IMR-90 (cell line): ENCODE measurements around the gene KPTN. TPM values are rescaled to one million over a fixed set of nuclear protein-coding genes. Genes with fewer than 3 reads are reported as not detected.

Source experiments
- ATAC-seq: fragments of 200-7000 bp; cut with Tn5 transposase; 2 replicates; pipeline ENCODE4 v1.9.1; 2020; ENCODE audit warnings: low read depth, mild to moderate bottlenecking, moderate library complexity
- BruUV-seq: library from RNA; stranded (reverse); fragments of 400-500 nt; replicated peaks from 2 replicates; lab custom pipeline; 2021; lab: Mats Ljungman, UMichigan
- CTCF ChIA-PET: fragments of 300-600 bp; formaldehyde crosslinking; extraction: SDS; loops from one replicate; lab custom pipeline; 2021; ENCODE audit warnings: antibody characterized with exemption; lab: Yijun Ruan, JAX
- POLR2A ChIA-PET: fragments of 300-600 bp; sonication (Branson Sonifier 250); formaldehyde crosslinking; loops from one replicate; lab custom pipeline; 2022; ENCODE audit warnings: antibody characterized with exemption; ENCODE audit not compliant: unreplicated experiment; lab: Charles Lee
- DNase-seq: peaks from one replicate; pipeline ENCODE4 v3.0.0; 2013
- H2AFZ ChIP-seq: replicated peaks from 2 replicates; pipeline ENCODE3; 2013; ENCODE audit warnings: low read length, mild to moderate bottlenecking; ENCODE audit not compliant: poor library complexity
- H2AK5ac ChIP-seq: 2 replicates; pipeline ENCODE4 v1.6.1; 2013; ENCODE audit warnings: low read depth, low read length, inconsistent platforms
- H2AK9ac ChIP-seq: replicated peaks from 2 replicates; pipeline ENCODE3; 2013; ENCODE audit warnings: mild to moderate bottlenecking, low read depth, low read length, moderate library complexity; ENCODE audit not compliant: poor library complexity
- H2BK120ac ChIP-seq: 2 replicates; pipeline ENCODE4 v1.6.1; 2013; ENCODE audit warnings: low read depth, low read length, inconsistent platforms
- H2BK15ac ChIP-seq: 3 replicates; pipeline ENCODE4 v1.6.1; 2013; ENCODE audit warnings: low read depth, low read length, inconsistent platforms
- H2BK20ac ChIP-seq: 2 replicates; pipeline ENCODE4 v1.6.1; 2013; ENCODE audit warnings: low read depth, mild to moderate bottlenecking, inconsistent platforms, low read length, moderate library complexity
- H2BK5ac ChIP-seq: 2 replicates; pipeline ENCODE4 v1.6.1; 2013; ENCODE audit warnings: mild to moderate bottlenecking, low read depth, low read length, inconsistent platforms; ENCODE audit not compliant: poor library complexity, severe bottlenecking
- H3K14ac ChIP-seq: replicated peaks from 2 replicates; pipeline ENCODE4 v1.6.1; 2013; ENCODE audit warnings: low read depth, low read length, inconsistent platforms
- H3K18ac ChIP-seq: 2 replicates; pipeline ENCODE4 v1.6.1; 2013; ENCODE audit warnings: low read depth, low read length, control low read depth
- H3K23ac ChIP-seq: 2 replicates; pipeline ENCODE4 v1.6.1; 2013; ENCODE audit warnings: low read depth, low read length, inconsistent platforms
- H3K27ac ChIP-seq: 2 replicates; pipeline ENCODE4 v1.5.1; 2013; ENCODE audit warnings: mild to moderate bottlenecking, control low read depth, low read length; ENCODE audit not compliant: insufficient read depth
- H3K27me3 ChIP-seq: 2 replicates; pipeline ENCODE4 v1.6.1; 2013; ENCODE audit warnings: low read length; ENCODE audit not compliant: control insufficient read depth, insufficient read depth
- H3K36me3 ChIP-seq: 2 replicates; pipeline ENCODE4 v1.6.1; 2013; ENCODE audit warnings: low read length, mixed read lengths; ENCODE audit not compliant: control insufficient read depth, insufficient read depth
- H3K4ac ChIP-seq: 2 replicates; pipeline ENCODE4 v1.6.1; 2013; ENCODE audit warnings: low read depth, low read length, inconsistent platforms
- H3K4me1 ChIP-seq: 2 replicates; pipeline ENCODE4 v1.6.1; 2013; ENCODE audit warnings: low read length, mixed read lengths; ENCODE audit not compliant: control insufficient read depth, insufficient read depth
- H3K4me2 ChIP-seq: 2 replicates; pipeline ENCODE4 v1.6.1; 2013; ENCODE audit warnings: low read depth, mild to moderate bottlenecking, control low read depth, low read length, moderate library complexity
- H3K4me3 ChIP-seq: 2 replicates; pipeline ENCODE4 v1.5.1; 2013; ENCODE audit warnings: low read depth, mild to moderate bottlenecking, control low read depth, low read length, moderate library complexity; ENCODE audit not compliant: insufficient read depth
- H3K56ac ChIP-seq: 2 replicates; pipeline ENCODE4 v1.6.1; 2013; ENCODE audit warnings: low read length, inconsistent platforms; ENCODE audit not compliant: insufficient read depth; ENCODE audit errors: extremely low read depth
- H3K79me1 ChIP-seq, 2 experiments: 2 replicates each; pipeline ENCODE4 v1.6.1; 2013; ENCODE audit warnings: low read length in 2 of 2, inconsistent platforms in 1 of 2, low read depth in 1 of 2
- H3K9ac ChIP-seq: 2 replicates; pipeline ENCODE4 v1.6.1; 2013; ENCODE audit warnings: low read depth, low read length, control low read depth
- H3K9me1 ChIP-seq: 2 replicates; pipeline ENCODE4 v1.6.1; 2013; ENCODE audit warnings: low read length, inconsistent platforms; ENCODE audit not compliant: insufficient read depth
- H3K9me3 ChIP-seq: 2 replicates; pipeline ENCODE4 v1.6.1; 2013; ENCODE audit warnings: low read length; ENCODE audit not compliant: control insufficient read depth, insufficient read depth
- H4K20me1 ChIP-seq: 2 replicates; pipeline ENCODE4 v1.6.1; 2013; ENCODE audit warnings: low read length, inconsistent platforms; ENCODE audit not compliant: insufficient read depth
- H4K5ac ChIP-seq: 2 replicates; pipeline ENCODE4 v1.6.1; 2013; ENCODE audit warnings: mild to moderate bottlenecking, low read depth, low read length, control low read depth
- H4K8ac ChIP-seq, 2 experiments: 2 replicates each; pipeline ENCODE4 v1.6.1; 2013; ENCODE audit warnings: low read depth in 2 of 2, low read length in 2 of 2, control low read depth in 1 of 2, inconsistent platforms in 1 of 2
- H4K91ac ChIP-seq: 2 replicates; pipeline ENCODE4 v1.6.1; 2013; ENCODE audit warnings: low read depth, low read length, inconsistent platforms; ENCODE audit not compliant: insufficient read depth
- CHD1 ChIP-seq: IDR thresholded peaks from 2 replicates; pipeline ENCODE4 v1.6.1; 2012; ENCODE audit warnings: low read depth, low read length, improper control_type of control experiment
- MAFK ChIP-seq: IDR thresholded peaks from 2 replicates; pipeline ENCODE4 v1.6.1; 2012; ENCODE audit warnings: low read depth, low read length, improper control_type of control experiment
- MXI1 ChIP-seq: IDR thresholded peaks from 2 replicates; pipeline ENCODE4 v1.6.1; 2012; ENCODE audit warnings: low read depth, mild to moderate bottlenecking, low read length, moderate library complexity, borderline replicate concordance
- RCOR1 ChIP-seq: IDR thresholded peaks from 2 replicates; pipeline ENCODE4 v1.6.1; 2012; ENCODE audit warnings: mild to moderate bottlenecking, low read length, improper control_type of control experiment; ENCODE audit not compliant: insufficient replicate concordance
- whole genome bisulfite sequencing, 2 experiments: methylation state at CpG; one replicate each; pipeline versions ENCODE4 v1.1.5 to v1.1.7; 2013; ENCODE audit warnings: missing lambda C conversion rate in 2 of 2; ENCODE audit not compliant: insufficient read length in 1 of 2; ENCODE audit errors: extremely low coverage in 2 of 2; 5-methylcytosine and 5-hydroxymethylcytosine counted together
- dilution Hi-C: fragments of 300-500 bp; cut with HindIII; formaldehyde crosslinking; loops from one replicate; pipeline ENCODE4 v1.14.3; 2018; ENCODE audit warnings: low sequenced_read_pairs; ENCODE audit not compliant: unreplicated experiment
- in situ Hi-C: fragments of 300-500 bp; cut with MboI; formaldehyde crosslinking; loops from 3 replicates; pipeline ENCODE4 v1.14.3; 2019; ENCODE audit warnings: low sequenced_read_pairs, inconsistent platforms, mixed read lengths
- intact Hi-C: fragments of 100-400 bp; cut with micrococcal nuclease; formaldehyde crosslinking; loops from 2 replicates; pipeline ENCODE4 v1.10.0; 2022
- polyA plus RNA-seq, 3 experiments: library from polyadenylated mRNA; depleted of rRNA; stranded (reverse); fragments of >200 nt; gene quantifications; 2 replicates each; pipeline ENCODE4 v1.2.3, GENCODE V29; 2012; ENCODE audit warnings: low replicate concordance in 1 of 3
- total RNA-seq: library from RNA; depleted of rRNA; stranded (reverse); fragments of >200 nt; gene quantifications from 2 replicates; pipeline ENCODE4 v1.2.3, GENCODE V29; 2012
- TF ChIP-seq, protein P1 (sequence below): fragments of 150-350 bp; IDR thresholded peaks from 2 replicates; pipeline ENCODE4 v1.6.1; 2017; ENCODE audit warnings: mild to moderate bottlenecking, antibody characterized with exemption, low read length, low read depth

The KPTN gene
- total and polyA plus RNA-seq, 2 of the 4 experiments (the other 2 are of a cell fraction), result 4.1 to 15.4 TPM

- no peak overlapping the region for H3K14ac ChIP-seq
- WGBS, 2 experiments, result 93% methylated on average over 2 of the region's 7 CpGs; no CpG with 5 or more reads in 1 of the 2 experiments
- peaks cover 55% of the 10 kb centered on the region for H3K36me3 ChIP-seq
- no peak overlapping the region for H3K27ac ChIP-seq
- H3K4ac ChIP-seq, result no peak overlapping the region
- no TSS peak for BruUV-seq
- no peak overlapping the region for H3K9ac ChIP-seq
- ATAC-seq, result no peak
- no peak overlapping the region for H2AK5ac ChIP-seq
- no peaks in the 10 kb centered on the region for H3K9me3 ChIP-seq
- H2BK5ac ChIP-seq, result no peak overlapping the region
- no peak for DNase-seq
- no peak overlapping the region for H3K18ac ChIP-seq
- in situ Hi-C loops, result no loop called here
- 0 out of 2 replicates have a peak, but pooled peaks cover 3% of the 10 kb centered on the region for H3K9me1 ChIP-seq
- no peak for TF ChIP-seq MAFK
- TF ChIP-seq RCOR1, result no peak
- no peak for TF ChIP-seq MXI1
- no peak for TF ChIP-seq CHD1
- TF ChIP-seq, protein P1, sequence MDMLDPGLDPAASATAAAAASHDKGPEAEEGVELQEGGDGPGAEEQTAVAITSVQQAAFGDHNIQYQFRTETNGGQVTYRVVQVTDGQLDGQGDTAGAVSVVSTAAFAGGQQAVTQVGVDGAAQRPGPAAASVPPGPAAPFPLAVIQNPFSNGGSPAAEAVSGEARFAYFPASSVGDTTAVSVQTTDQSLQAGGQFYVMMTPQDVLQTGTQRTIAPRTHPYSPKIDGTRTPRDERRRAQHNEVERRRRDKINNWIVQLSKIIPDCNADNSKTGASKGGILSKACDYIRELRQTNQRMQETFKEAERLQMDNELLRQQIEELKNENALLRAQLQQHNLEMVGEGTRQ, result no peak
- intact Hi-C loops, result no loop called here
- no peak overlapping the region for H2BK20ac ChIP-seq
- no peaks in the 10 kb centered on the region for H3K4me1 ChIP-seq
- dilution Hi-C loops, result no loop called here
- no peaks in the 10 kb centered on the region for H3K27me3 ChIP-seq
- H4K8ac ChIP-seq, result no peak overlapping the region
- H2BK15ac ChIP-seq, result no peak overlapping the region
- no peak overlapping the region for H4K5ac ChIP-seq
- H3K23ac ChIP-seq, result no peak overlapping the region
- ChIA-PET CTCF (no interaction called here), POLR2A (no interaction called here)
- H3K79me1 ChIP-seq, result peaks cover 7 to 47% of the 10 kb centered on the region in 2 experiments
- H4K20me1 ChIP-seq, result peaks cover 27% of the 10 kb centered on the region
- H2BK120ac ChIP-seq, result no peak overlapping the region
- H3K4me2 ChIP-seq, result no peak overlapping the region
- no peak overlapping the region for H3K4me3 ChIP-seq
- no peak overlapping the region for H2AFZ ChIP-seq
- no peak overlapping the region for H4K91ac ChIP-seq
- no peak overlapping the region for H3K56ac ChIP-seq
- H2AK9ac ChIP-seq, result no peak overlapping the region
Observed at GRCh38 chr19:47499371-47499770, 15.4 kb upstream of the KPTN start.
